Gastrocnemius medialis (tissue), 4 donors: ENCODE results near the gene CRP. TPM values are rescaled to one million over a fixed set of nuclear protein-coding genes. Genes with fewer than 3 reads are reported as not detected.

ENCODE experiments used
- ATAC-seq, 2 donors: fragments of 150-250 bp; one replicate each; pipeline ENCODE4 v1.9.1; 2016
- DNase-seq, 2 donors: peaks; one replicate each; pipeline ENCODE4 v3.0.0-alpha.2; 2019
- H3K27ac ChIP-seq, 4 donors: fragments of 200-600 bp; sonication (generic); 1 replicate in 1 of 4; 2 replicates in 3 of 4; pipeline ENCODE4 v1.5.1; 2016 to 2018; ENCODE audit warnings: mild to moderate bottlenecking in 2 of 4, moderate library complexity in 1 of 4
- H3K27me3 ChIP-seq, 3 donors: fragments of 200-600 bp; sonication (generic) in 2 of 3; 1 replicate in 1 of 3; 2 replicates in 2 of 3; pipeline versions ENCODE4 v1.5.1 to v1.6.0; 2016 to 2019; ENCODE audit warnings: mild to moderate bottlenecking in 1 of 3, moderate library complexity in 1 of 3
- H3K36me3 ChIP-seq, 2 donors: fragments of 200-600 bp; sonication (generic) in 1 of 2; one replicate each; pipeline ENCODE4 v1.5.1; 2017 to 2018
- H3K4me1 ChIP-seq, 2 donors: fragments of 200-600 bp; sonication (generic) in 1 of 2; one replicate each; pipeline ENCODE4 v1.5.1; 2016 to 2017; ENCODE audit warnings: mild to moderate bottlenecking in 2 of 2
- H3K4me3 ChIP-seq, 4 donors: fragments of 200-600 bp; sonication (generic) in 3 of 4; 1 replicate in 1 of 4; 2 replicates in 3 of 4; pipeline ENCODE4 v1.5.1; 2016 to 2019; ENCODE audit warnings: mild to moderate bottlenecking in 2 of 4
- H3K9me3 ChIP-seq, 3 donors: fragments of 200-600 bp; sonication (generic) in 2 of 3; 1 replicate in 1 of 3; 2 replicates in 2 of 3; pipeline ENCODE4 v1.5.1; 2016 to 2019
- POLR2A ChIP-seq, 2 donors: fragments of 450-650 bp; IDR thresholded peaks; one replicate each; pipeline ENCODE4 v1.6.1; 2017; ENCODE audit warnings: antibody characterized with exemption in 2 of 2, mild to moderate bottlenecking in 2 of 2, moderate library complexity in 2 of 2
- in situ Hi-C, 4 donors: fragments of 200-750 bp; cut with MboI; loops; one replicate each; pipeline versions ENCODE4 v1.15.0 to v1.8.0; 2017; ENCODE audit warnings: low sequenced_read_pairs in 4 of 4
- intact Hi-C: fragments of 100-400 bp; cut with DNase I; formaldehyde crosslinking; loops from one replicate; pipeline ENCODE4 v1.15.1; 2023; ENCODE audit warnings: low total_unique reads
- total RNA-seq, 4 donors: library from RNA; depleted of rRNA; stranded (reverse); fragments of >200 nt; gene quantifications; one replicate each; pipeline versions ENCODE4 v1.1.0 to v1.2.3, GENCODE V29; 2016
- TF ChIP-seq, protein P1 (sequence below), 5 experiments: fragments of 450-650 bp in 3 of 5; fragments of 200-600 bp in 2 of 5; sonication (generic) in 2 of 5; IDR thresholded peaks in 4 of 5; conservative IDR thresholded peaks in 1 of 5; 1 replicate in 4 of 5; 2 replicates in 1 of 5; pipeline ENCODE4 v1.5.1; 2016 to 2019; ENCODE audit warnings: antibody characterized with exemption in 5 of 5, mild to moderate bottlenecking in 3 of 5, moderate library complexity in 3 of 5

The CRP gene
- total RNA-seq, 4 donors from 2014 or later: 11.0 to 26.7 TPM; not detected in 2

GRCh38 chr1:159715855-159716254 lies 1.5 kb upstream of the CRP start:
- H3K9me3 ChIP-seq: no peaks in the 10 kb centered on the region
- H3K4me3 ChIP-seq: no peak overlapping the region
- no peaks in the 10 kb centered on the region for H3K27me3 ChIP-seq
- no peak for ATAC-seq
- H3K4me1 ChIP-seq: no peaks in the 10 kb centered on the region
- no peak overlapping the region for H3K27ac ChIP-seq
- no peaks in the 10 kb centered on the region for H3K36me3 ChIP-seq
- TF ChIP-seq, protein P1, sequence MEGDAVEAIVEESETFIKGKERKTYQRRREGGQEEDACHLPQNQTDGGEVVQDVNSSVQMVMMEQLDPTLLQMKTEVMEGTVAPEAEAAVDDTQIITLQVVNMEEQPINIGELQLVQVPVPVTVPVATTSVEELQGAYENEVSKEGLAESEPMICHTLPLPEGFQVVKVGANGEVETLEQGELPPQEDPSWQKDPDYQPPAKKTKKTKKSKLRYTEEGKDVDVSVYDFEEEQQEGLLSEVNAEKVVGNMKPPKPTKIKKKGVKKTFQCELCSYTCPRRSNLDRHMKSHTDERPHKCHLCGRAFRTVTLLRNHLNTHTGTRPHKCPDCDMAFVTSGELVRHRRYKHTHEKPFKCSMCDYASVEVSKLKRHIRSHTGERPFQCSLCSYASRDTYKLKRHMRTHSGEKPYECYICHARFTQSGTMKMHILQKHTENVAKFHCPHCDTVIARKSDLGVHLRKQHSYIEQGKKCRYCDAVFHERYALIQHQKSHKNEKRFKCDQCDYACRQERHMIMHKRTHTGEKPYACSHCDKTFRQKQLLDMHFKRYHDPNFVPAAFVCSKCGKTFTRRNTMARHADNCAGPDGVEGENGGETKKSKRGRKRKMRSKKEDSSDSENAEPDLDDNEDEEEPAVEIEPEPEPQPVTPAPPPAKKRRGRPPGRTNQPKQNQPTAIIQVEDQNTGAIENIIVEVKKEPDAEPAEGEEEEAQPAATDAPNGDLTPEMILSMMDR (IDR thresholded peaks at IDR 0.05 in 4 of 5, conservative IDR thresholded peaks at IDR 0.05 in 1 of 5): no peak
- TF ChIP-seq POLR2A (IDR thresholded peaks at IDR 0.05): no peak
- in situ Hi-C loops: no loop called here
- no peak for DNase-seq
- intact Hi-C loops: no loop called here

DNA sequence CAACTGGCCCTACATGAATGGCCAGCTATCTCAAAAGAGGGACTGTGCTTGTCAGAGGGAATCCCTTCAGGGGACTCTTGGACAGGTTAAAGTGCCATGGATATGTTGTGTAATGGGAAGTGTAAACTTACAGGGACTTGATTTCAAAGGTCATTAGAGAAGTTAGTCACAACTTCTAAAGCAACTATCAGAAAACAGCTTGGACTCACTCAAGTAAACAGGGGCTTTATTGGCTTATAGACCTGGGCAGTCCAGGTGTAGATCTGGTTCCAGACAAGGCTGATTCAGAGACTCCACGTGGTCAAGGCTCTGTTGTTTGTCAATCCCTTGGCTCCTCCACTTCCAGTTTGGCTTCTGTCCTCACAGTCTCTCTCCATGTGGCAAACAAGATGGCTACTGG lies 2.3 kb downstream of the CRP start:
- in situ Hi-C loops: no loop called here
- H3K36me3 ChIP-seq: no peaks in the 10 kb centered on the region
- H3K27ac ChIP-seq: no peak overlapping the region
- no peak overlapping the region for H3K4me3 ChIP-seq
- H3K9me3 ChIP-seq: no peaks in the 10 kb centered on the region
- ATAC-seq (no peak), DNase-seq (no peak)
- no peaks in the 10 kb centered on the region for H3K27me3 ChIP-seq
- no peaks in the 10 kb centered on the region for H3K4me1 ChIP-seq
- intact Hi-C loops: no loop called here
- TF ChIP-seq, protein P1 (IDR thresholded peaks at IDR 0.05 in 4 of 5, conservative IDR thresholded peaks at IDR 0.05 in 1 of 5): no peak
- no peak for TF ChIP-seq POLR2A (IDR thresholded peaks at IDR 0.05)

DNA sequence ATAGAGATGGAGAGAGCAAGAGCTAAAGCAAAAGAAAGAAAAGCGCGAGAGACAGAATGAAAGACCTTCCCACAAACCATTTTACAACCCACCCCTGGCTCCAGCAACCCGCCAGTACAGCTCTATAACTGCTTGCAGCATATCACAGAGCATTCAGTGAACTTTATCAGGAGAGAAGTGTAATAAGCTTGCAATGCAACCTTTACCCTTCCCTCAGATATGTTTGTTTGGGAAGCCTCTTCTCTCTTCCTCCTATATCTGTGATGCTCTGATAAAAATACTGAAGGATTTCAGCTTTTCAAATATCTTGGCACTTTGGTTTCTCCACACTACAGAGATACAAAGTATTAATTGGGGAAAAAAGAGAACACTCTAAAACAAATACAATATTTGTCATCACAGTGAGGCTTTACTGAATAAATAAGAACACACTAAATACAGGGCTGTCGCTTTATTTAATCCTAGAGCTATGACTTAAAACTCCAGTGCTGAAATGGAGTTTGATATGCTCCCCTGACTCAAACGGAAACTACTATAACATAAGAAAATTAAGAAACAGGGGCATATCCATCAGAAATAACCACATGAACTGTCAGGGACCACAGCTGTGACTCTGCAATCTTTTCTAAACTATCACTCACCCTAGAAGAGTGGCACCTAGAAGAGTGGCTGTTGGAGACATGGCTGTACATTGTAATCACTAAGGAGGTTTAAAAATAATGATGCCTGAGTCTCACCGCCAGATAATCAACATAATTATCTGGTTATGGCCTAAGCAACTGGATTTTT lies 6.7 kb downstream of the CRP start:
- in situ Hi-C loops (no loop called here), intact Hi-C loops (no loop called here)
- H3K27ac ChIP-seq: no peak overlapping the region
- DNase-seq (no peak), ATAC-seq (no peak)
- no peaks in the 10 kb centered on the region for H3K4me1 ChIP-seq
- TF ChIP-seq, protein P1 (IDR thresholded peaks at IDR 0.05 in 4 of 5, conservative IDR thresholded peaks at IDR 0.05 in 1 of 5): no peak
- no peak for TF ChIP-seq POLR2A (IDR thresholded peaks at IDR 0.05)
- H3K27me3 ChIP-seq: no peaks in the 10 kb centered on the region
- no peak overlapping the region for H3K4me3 ChIP-seq
- no peaks in the 10 kb centered on the region for H3K36me3 ChIP-seq
- no peaks in the 10 kb centered on the region for H3K9me3 ChIP-seq

- H3K27ac ChIP-seq: no peak overlapping the region
- no peaks in the 10 kb centered on the region for H3K4me1 ChIP-seq
- H3K9me3 ChIP-seq: no peaks in the 10 kb centered on the region
- DNase-seq: no peak
- no peak for TF ChIP-seq POLR2A (IDR thresholded peaks at IDR 0.05)
- TF ChIP-seq, protein P1 (IDR thresholded peaks at IDR 0.05 in 4 of 5, conservative IDR thresholded peaks at IDR 0.05 in 1 of 5): no peak
- intact Hi-C loops (no loop called here), in situ Hi-C loops (no loop called here)
- H3K27me3 ChIP-seq: no peaks in the 10 kb centered on the region
- H3K36me3 ChIP-seq: no peaks in the 10 kb centered on the region
- no peak for ATAC-seq
- no peak overlapping the region for H3K4me3 ChIP-seq
These were observed 8.5 kb downstream of the CRP start for GRCh38 chr1:159705904-159706256.
